Naive thymus-derived CD4-positive, alpha-beta T cell (primary cell): ENCODE measurements around the gene CNKSR2. TPM values are rescaled to one million over a fixed set of nuclear protein-coding genes. Genes with fewer than 3 reads are reported as not detected.

ENCODE experiments used
- ATAC-seq: fragments of 150-1000 bp; cut with Tn5 transposase; 2 replicates; pipeline ENCODE4 v1.10.0; 2021; ENCODE audit warnings: mild to moderate bottlenecking, moderate library complexity
- CTCF ChIA-PET: fragments of 350-600 bp; sonication (Branson Sonifier 250); formaldehyde crosslinking; loops from one replicate; lab custom pipeline; 2021; ENCODE audit warnings: antibody characterized with exemption; lab: Charles Lee
- POLR2A ChIA-PET: fragments of 350-600 bp; sonication (Branson Sonifier 250); formaldehyde crosslinking; loops from one replicate; lab custom pipeline; 2021; ENCODE audit warnings: antibody characterized with exemption, inconsistent platforms; lab: Charles Lee
- DNase-seq, 9 donors: peaks; one replicate each; pipeline versions ENCODE4 v3.0.0 to v3.0.0-alpha.2; 2020 to 2022; ENCODE audit warnings: mixed read lengths in 1 of 9
- H3K27ac ChIP-seq: one replicate; pipeline ENCODE4 v1.7.0; 2013; ENCODE audit warnings: mild to moderate bottlenecking, low read depth, low read length, moderate library complexity
- H3K27me3 ChIP-seq, 2 donors: one replicate each; pipeline ENCODE4 v1.7.0; 2013; ENCODE audit warnings: low read length in 2 of 2, mild to moderate bottlenecking in 2 of 2, moderate library complexity in 2 of 2; ENCODE audit not compliant: control insufficient read depth in 2 of 2, insufficient read depth in 2 of 2
- H3K36me3 ChIP-seq, 3 experiments: 1 replicate in 2 of 3; 2 replicates in 1 of 3; pipeline ENCODE4 v1.7.0; 2013; ENCODE audit warnings: low read length in 3 of 3, mild to moderate bottlenecking in 3 of 3, moderate library complexity in 1 of 3; ENCODE audit not compliant: insufficient read depth in 3 of 3, control insufficient read depth in 2 of 3
- H3K4me1 ChIP-seq, 2 donors: one replicate each; pipeline ENCODE4 v1.7.0; 2013; ENCODE audit warnings: low read length in 2 of 2, mild to moderate bottlenecking in 2 of 2, moderate library complexity in 1 of 2; ENCODE audit not compliant: control insufficient read depth in 2 of 2, insufficient read depth in 2 of 2
- H3K4me3 ChIP-seq: 2 replicates; pipeline ENCODE4 v1.7.0; 2013; ENCODE audit warnings: mild to moderate bottlenecking, low read length
- H3K9me3 ChIP-seq, 3 experiments: 1 replicate in 2 of 3; 2 replicates in 1 of 3; pipeline ENCODE4 v1.7.0; 2013; ENCODE audit warnings: low read length in 3 of 3; ENCODE audit not compliant: control insufficient read depth in 2 of 3
- H3K27ac Mint-ChIP-seq, 9 donors: one replicate each; pipeline ENCODE4 v1.8.0; 2020 to 2022; ENCODE audit warnings: mixed read lengths in 9 of 9, mild to moderate bottlenecking in 8 of 9, moderate library complexity in 5 of 9, inconsistent platforms in 2 of 9
- H3K27me3 Mint-ChIP-seq, 5 donors: one replicate each; pipeline ENCODE4 v1.8.0; 2021 to 2022; ENCODE audit warnings: mixed read lengths in 5 of 5, mild to moderate bottlenecking in 1 of 5
- H3K36me3 Mint-ChIP-seq, 5 donors: one replicate each; pipeline ENCODE4 v1.8.0; 2020 to 2022; ENCODE audit warnings: mixed read lengths in 5 of 5, mild to moderate bottlenecking in 3 of 5, inconsistent platforms in 1 of 5
- H3K4me1 Mint-ChIP-seq, 7 donors: one replicate each; pipeline ENCODE4 v1.8.0; 2020 to 2022; ENCODE audit warnings: mixed read lengths in 7 of 7, mild to moderate bottlenecking in 3 of 7, inconsistent platforms in 1 of 7
- H3K4me3 Mint-ChIP-seq, 10 donors: one replicate each; pipeline ENCODE4 v1.8.0; 2020 to 2022; ENCODE audit warnings: mild to moderate bottlenecking in 10 of 10, mixed read lengths in 10 of 10, moderate library complexity in 6 of 10, inconsistent platforms in 2 of 10
- H3K9me3 Mint-ChIP-seq, 11 donors: one replicate each; pipeline ENCODE4 v1.8.0; 2020 to 2022; ENCODE audit warnings: mixed read lengths in 11 of 11, mild to moderate bottlenecking in 4 of 11, inconsistent platforms in 1 of 11, moderate library complexity in 1 of 11
- intact Hi-C, 2 donors: fragments of 100-400 bp; cut with micrococcal nuclease; formaldehyde crosslinking; loops; one replicate each; pipeline ENCODE4 v1.15.1; 2023
- polyA plus RNA-seq, 2 donors: library from polyadenylated mRNA; unstranded; fragments of 300-500 nt; fragmentation: Illumina TruSeq; gene quantifications; one replicate each; pipeline ENCODE4 v1.2.3, GENCODE V29; 2021
- total RNA-seq, 6 experiments: library from RNA in 5 of 6; stranded (reverse) in 5 of 6; gene quantifications; 1 replicate in 5 of 6; 2 replicates in 1 of 6; pipeline ENCODE4 v1.2.3 and lab custom pipeline; 2021 to 2026

CNKSR2 gene
- total and polyA plus RNA-seq, 7 experiments from 2014 or later, result 6.3 to 25.3 (median 14.3) TPM

GRCh38 chrX:21623778-21624501, 249.7 kb downstream of the CNKSR2 start:
- ChIA-PET CTCF (no interaction called here), POLR2A (no interaction called here)
- Mint-ChIP-seq H3K9me3 (peaks cover 0 to 12% (median 0%) of the 10 kb centered on the region in 11 donors), H3K4me1 (peaks cover 0 to 6% (median 0%) of the 10 kb centered on the region in 7 donors), H3K36me3 (peaks cover 0 to 20% (median 18%) of the 10 kb centered on the region in 5 donors), H3K27me3 (no peaks in the 10 kb centered on the region), H3K4me3 (no peak overlapping the region), H3K27ac (no peak overlapping the region)
- intact Hi-C loops, result no loop called here
- Histone ChIP-seq H3K27ac (no peak overlapping the region), H3K36me3 (no peaks in the 10 kb centered on the region), H3K4me3 (no peak overlapping the region), H3K4me1 (no peaks in the 10 kb centered on the region), H3K9me3 (no peaks in the 10 kb centered on the region), H3K27me3 (no peaks in the 10 kb centered on the region)
- ATAC-seq, result no peak
- DNase-seq, result no peak

DNA sequence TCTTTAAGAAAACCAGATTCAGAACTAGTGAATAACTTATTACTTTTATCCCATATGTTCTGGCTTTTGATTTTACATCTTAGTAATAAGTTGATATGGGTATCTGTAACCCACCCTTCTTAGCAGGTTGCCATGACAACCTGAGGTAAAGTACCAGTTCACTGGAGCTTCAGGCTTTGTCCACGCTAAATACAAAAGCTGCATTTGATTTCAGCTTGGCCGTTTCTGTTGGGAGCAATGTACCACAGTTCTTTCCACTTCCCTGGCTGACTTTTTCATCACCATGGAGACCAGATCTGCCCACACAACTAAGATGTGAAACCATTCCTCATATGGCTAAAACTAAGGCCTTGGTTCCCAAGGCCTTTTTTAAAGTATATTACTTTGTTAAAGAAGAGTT, 257.8 kb downstream of the CNKSR2 start:
- Mint-ChIP-seq H3K4me3 (no peak overlapping the region), H3K4me1 (no peaks in the 10 kb centered on the region), H3K27ac (no peak overlapping the region), H3K9me3 (peaks cover 0 to 6% (median 0%) of the 10 kb centered on the region in 11 donors), H3K27me3 (no peaks in the 10 kb centered on the region), H3K36me3 (peaks cover 0 to 18% (median 7%) of the 10 kb centered on the region in 5 donors)
- Histone ChIP-seq H3K9me3 (no peaks in the 10 kb centered on the region), H3K36me3 (no peaks in the 10 kb centered on the region), H3K4me1 (no peaks in the 10 kb centered on the region), H3K27me3 (no peaks in the 10 kb centered on the region), H3K4me3 (no peak overlapping the region), H3K27ac (no peak overlapping the region)
- intact Hi-C loops, result no loop called here
- ATAC-seq (no peak), DNase-seq (no peak)
- CTCF ChIA-PET, result no interaction called here
- POLR2A ChIA-PET, result no interaction called here

- no peak for ATAC-seq
- H3K4me1 Mint-ChIP-seq, result no peaks in the 10 kb centered on the region
- CTCF ChIA-PET, result interaction anchor here (0.6 kb wide), 1 partner anchor 130 kb away, joined by 3 read pairs; no protein-coding TSS in a partner anchor
Observed at GRCh38 chrX:21638311-21638710, 264.1 kb downstream of the CNKSR2 start.

GRCh38 chrX:21639775-21640174, 265.6 kb downstream of the CNKSR2 start:
- POLR2A ChIA-PET, result no interaction called here
- H3K36me3 ChIP-seq, result no peaks in the 10 kb centered on the region
- Mint-ChIP-seq H3K27me3 (no peaks in the 10 kb centered on the region), H3K27ac (no peak overlapping the region), H3K4me1 (no peaks in the 10 kb centered on the region), H3K36me3 (peaks cover 0 to 8% (median 0%) of the 10 kb centered on the region in 5 donors), H3K4me3 (no peak overlapping the region), H3K9me3 (no peaks in the 10 kb centered on the region)
- H3K4me1 ChIP-seq, result no peaks in the 10 kb centered on the region
- H3K27ac ChIP-seq, result no peak overlapping the region
- no peaks in the 10 kb centered on the region for H3K27me3 ChIP-seq
- intact Hi-C loops, result no loop called here
- ATAC-seq (no peak), DNase-seq (no peak)
- H3K4me3 ChIP-seq, result no peak overlapping the region
- no peaks in the 10 kb centered on the region for H3K9me3 ChIP-seq
- CTCF ChIA-PET, result no interaction called here

More at GRCh38 chrX:21638311-21638710, 264.1 kb downstream of the CNKSR2 start:
- H3K27me3 Mint-ChIP-seq, result no peaks in the 10 kb centered on the region
- Histone ChIP-seq H3K36me3 (no peaks in the 10 kb centered on the region), H3K27me3 (no peaks in the 10 kb centered on the region), H3K9me3 (no peaks in the 10 kb centered on the region), H3K4me1 (no peaks in the 10 kb centered on the region), H3K4me3 (no peak overlapping the region), H3K27ac (no peak overlapping the region)
- H3K9me3 Mint-ChIP-seq, result no peaks in the 10 kb centered on the region
- no peak for DNase-seq
- peaks cover 0 to 8% (median 0%) of the 10 kb centered on the region in 5 donors for H3K36me3 Mint-ChIP-seq
- H3K27ac Mint-ChIP-seq, result no peak overlapping the region
- H3K4me3 Mint-ChIP-seq, result no peak overlapping the region
- POLR2A ChIA-PET, result no interaction called here
- intact Hi-C loops, result no loop called here

DNA sequence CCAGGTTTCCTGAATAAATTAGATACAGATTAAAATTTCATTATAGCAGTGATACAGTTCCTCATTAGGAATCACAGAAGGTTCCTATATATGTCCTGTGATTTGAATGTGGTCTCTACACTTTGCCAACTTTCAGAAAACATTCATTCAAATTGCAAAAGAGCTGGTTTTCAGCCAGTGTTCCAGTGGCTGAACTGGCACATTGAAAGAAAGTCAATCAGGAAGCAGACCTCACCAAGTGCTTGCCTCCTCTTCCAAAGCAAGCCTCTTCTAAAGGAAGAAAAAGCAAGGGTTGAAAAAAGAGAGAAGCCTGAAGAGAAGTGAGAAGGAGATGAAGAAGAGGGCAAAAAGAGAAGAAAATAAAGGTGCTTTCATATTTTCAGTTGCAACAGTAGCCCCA, 271.2 kb downstream of the CNKSR2 start:
- no peaks in the 10 kb centered on the region for H3K27me3 ChIP-seq
- no peak for ATAC-seq
- H3K4me1 Mint-ChIP-seq, result no peaks in the 10 kb centered on the region
- H3K36me3 Mint-ChIP-seq, result peaks cover 0 to 11% (median 5%) of the 10 kb centered on the region in 5 donors
- H3K4me1 ChIP-seq, result no peaks in the 10 kb centered on the region
- no peak for DNase-seq
- H3K9me3 ChIP-seq, result no peaks in the 10 kb centered on the region
- H3K9me3 Mint-ChIP-seq, result no peaks in the 10 kb centered on the region
- CTCF ChIA-PET, result no interaction called here
- POLR2A ChIA-PET, result no interaction called here
- H3K27me3 Mint-ChIP-seq, result no peaks in the 10 kb centered on the region
- no peak overlapping the region for H3K4me3 ChIP-seq
- H3K27ac ChIP-seq, result no peak overlapping the region
- H3K36me3 ChIP-seq, result no peaks in the 10 kb centered on the region
- intact Hi-C loops, result no loop called here
- H3K27ac Mint-ChIP-seq, result no peak overlapping the region
- H3K4me3 Mint-ChIP-seq, result no peak overlapping the region

GRCh38 chrX:21645886-21646285, 271.7 kb downstream of the CNKSR2 start:
- Histone ChIP-seq H3K36me3 (no peaks in the 10 kb centered on the region), H3K9me3 (no peaks in the 10 kb centered on the region), H3K4me3 (no peak overlapping the region), H3K27ac (no peak overlapping the region), H3K27me3 (no peaks in the 10 kb centered on the region), H3K4me1 (no peaks in the 10 kb centered on the region)
- Mint-ChIP-seq H3K9me3 (no peaks in the 10 kb centered on the region), H3K36me3 (peaks cover 0 to 11% (median 5%) of the 10 kb centered on the region in 5 donors), H3K27ac (no peak overlapping the region), H3K4me1 (no peaks in the 10 kb centered on the region), H3K27me3 (no peaks in the 10 kb centered on the region), H3K4me3 (no peak overlapping the region)
- CTCF ChIA-PET, result no interaction called here
- POLR2A ChIA-PET, result no interaction called here
- no peak for DNase-seq
- no peak for ATAC-seq
- intact Hi-C loops, result no loop called here
